GM12878 (cell line): Measurements from ENCODE around the gene PEX6. TPM values are rescaled to one million over a fixed set of nuclear protein-coding genes. Genes with fewer than 3 reads are reported as not detected.

Experiments used
- ATAC-seq: fragments of 200-7000 bp; cut with Tn5 transposase; 3 replicates; pipeline ENCODE4 v1.9.1; 2020; ENCODE audit warnings: mild to moderate bottlenecking, moderate library complexity
- BruUV-seq: library from RNA; stranded (reverse); fragments of 400-500 nt; replicated peaks from 2 replicates; lab custom pipeline; 2021; lab: Mats Ljungman, UMichigan
- CTCF ChIA-PET: fragments of 300-600 bp; sonication (Branson Sonifier 250); formaldehyde crosslinking; extraction: SDS; loops from one replicate; lab custom pipeline; 2021; ENCODE audit warnings: inconsistent platforms; lab: Yijun Ruan, JAX
- POLR2A ChIA-PET: fragments of 350-600 bp; formaldehyde crosslinking; extraction: SDS; loops from one replicate; lab custom pipeline; 2021; ENCODE audit warnings: inconsistent platforms; lab: Charles Lee
- RAD21 ChIA-PET: fragments of 300-600 bp; sonication (Branson Sonifier 250); formaldehyde crosslinking; loops from one replicate; lab custom pipeline; 2023; ENCODE audit warnings: antibody characterized with exemption; ENCODE audit not compliant: unreplicated experiment; lab: Charles Lee
- SMC1A ChIA-PET: fragments of 300-600 bp; sonication (Branson Sonifier 250); formaldehyde crosslinking; loops from one replicate; lab custom pipeline; 2023; ENCODE audit not compliant: unreplicated experiment, uncharacterized antibody; lab: Charles Lee
- DNase-seq: peaks from one replicate; pipeline ENCODE4 v3.0.0-alpha.2; 2011; ENCODE audit warnings: low read depth, low spot score
- FAIRE-seq: peaks from 3 replicates; lab custom pipeline; 2011; peaks lifted over from hg19 to GRCh38; lab: Jason Lieb, UNC
- H2AFZ ChIP-seq: 2 replicates; pipeline ENCODE4 v1.6.0; 2011; ENCODE audit warnings: low read depth, low read length, control low read depth; ENCODE audit not compliant: control insufficient read depth
- H3K27ac ChIP-seq: 2 replicates; pipeline ENCODE4 v1.5.1; 2011; ENCODE audit warnings: control low read depth; ENCODE audit not compliant: control insufficient read depth, insufficient read depth
- H3K27me3 ChIP-seq, 2 experiments: replicated peaks in 1 of 2; 2 replicates each; pipeline versions ENCODE4 v1.6.0 to v1.6.1; 2011; ENCODE audit warnings: low read length in 1 of 2; ENCODE audit not compliant: control insufficient read depth in 2 of 2, insufficient read depth in 2 of 2
- H3K36me3 ChIP-seq, 2 experiments: 2 replicates each; pipeline ENCODE4 v1.5.1; 2011; ENCODE audit warnings: low read length in 1 of 2; ENCODE audit not compliant: control insufficient read depth in 2 of 2, insufficient read depth in 2 of 2
- H3K4me1 ChIP-seq: 2 replicates; pipeline ENCODE4 v1.6.1; 2011; ENCODE audit warnings: mild to moderate bottlenecking, low read length, moderate library complexity, mixed read lengths; ENCODE audit not compliant: control insufficient read depth, insufficient read depth
- H3K4me2 ChIP-seq: 2 replicates; pipeline ENCODE4 v1.6.0; 2011; ENCODE audit warnings: control low read depth; ENCODE audit not compliant: control insufficient read depth, insufficient read depth
- H3K4me3 ChIP-seq: fragments of 200-600 bp; sonication (generic); 2 replicates; pipeline ENCODE4 v1.5.1; 2016
- H3K79me2 ChIP-seq: 2 replicates; pipeline ENCODE4 v1.6.0; 2011; ENCODE audit warnings: low read length; ENCODE audit not compliant: control insufficient read depth, insufficient read depth
- H3K9ac ChIP-seq: 2 replicates; pipeline ENCODE4 v1.8.0; 2011; ENCODE audit warnings: low read length, control low read depth, mixed read lengths; ENCODE audit not compliant: control insufficient read depth, insufficient read depth
- H3K9me3 ChIP-seq: replicated peaks from 3 replicates; pipeline ENCODE4 v1.5.1; 2011; ENCODE audit warnings: mild to moderate bottlenecking, low read length; ENCODE audit not compliant: control insufficient read depth, insufficient read depth
- H4K20me1 ChIP-seq: 2 replicates; pipeline ENCODE4 v1.6.0; 2011; ENCODE audit not compliant: control insufficient read depth, insufficient read depth
- ELK1 ChIP-seq: IDR thresholded peaks from 2 replicates; pipeline ENCODE4 v1.6.1; 2012; ENCODE audit warnings: low read depth, low read length, improper control_type of control experiment
- EZH2 ChIP-seq: IDR thresholded peaks from 2 replicates; pipeline ENCODE4 v1.6.1; 2012; ENCODE audit warnings: low read depth, mild to moderate bottlenecking, control low read depth, inconsistent platforms, low read length, borderline replicate concordance; ENCODE audit not compliant: control insufficient read depth
- MXI1 ChIP-seq: fragments of 150-350 bp; IDR thresholded peaks from 2 replicates; pipeline ENCODE4 v1.6.1; 2011; ENCODE audit warnings: low read depth, mild to moderate bottlenecking, inconsistent platforms, low read length, improper control_type of control experiment
- NBN ChIP-seq: fragments of 450-650 bp; IDR thresholded peaks from 2 replicates; pipeline ENCODE4 v1.6.1; 2016
- NR2F1 ChIP-seq: fragments of 450-650 bp; conservative IDR thresholded peaks from 2 replicates; pipeline ENCODE4 v1.6.1; 2017; ENCODE audit warnings: mild to moderate bottlenecking
- PBX3 ChIP-seq: IDR thresholded peaks from 2 replicates; pipeline ENCODE4 v1.6.1; 2011; ENCODE audit warnings: mild to moderate bottlenecking, low read depth, low read length, moderate library complexity; ENCODE audit not compliant: insufficient replicate concordance
- RAD21 ChIP-seq: IDR thresholded peaks from 2 replicates; pipeline ENCODE4 v1.6.1; 2011; ENCODE audit warnings: mild to moderate bottlenecking, low read depth, low read length, moderate library complexity; ENCODE audit not compliant: insufficient read depth
- RAD51 ChIP-seq: fragments of 450-650 bp; IDR thresholded peaks from 2 replicates; pipeline ENCODE4 v1.6.1; 2016; ENCODE audit warnings: moderate library complexity, mild to moderate bottlenecking, inconsistent platforms
- SP1 ChIP-seq: IDR thresholded peaks from one replicate; pipeline ENCODE4 v1.6.1; 2011; ENCODE audit warnings: low read depth, low read length
- USF1 ChIP-seq: IDR thresholded peaks from 2 replicates; pipeline ENCODE4 v1.6.1; 2011; ENCODE audit warnings: borderline replicate concordance, low read depth, mild to moderate bottlenecking, moderate library complexity, mixed read lengths, low read length; ENCODE audit not compliant: insufficient read depth; ENCODE audit errors: extremely low read length
- WGBS: methylation state at CpG from one replicate; pipeline ENCODE4 v1.1.6; 2016; ENCODE audit warnings: low lambda C conversion rate; ENCODE audit not compliant: insufficient replicate concordance, insufficient coverage; ENCODE audit errors: missing lambda C conversion rate; 5-methylcytosine and 5-hydroxymethylcytosine counted together
- in situ Hi-C: fragments of 300-500 bp; cut with MboI; formaldehyde crosslinking; loops from 9 replicates; pipeline ENCODE4 v1.14.3; 2018; ENCODE audit warnings: mixed read lengths
- intact Hi-C: fragments of 100-400 bp; cut with micrococcal nuclease; formaldehyde crosslinking; loops from one replicate; pipeline ENCODE4 v1.14.2; 2022; ENCODE audit not compliant: unreplicated experiment
- polyA plus RNA-seq, 11 experiments: library from polyadenylated mRNA; depleted of rRNA in 4 of 11; unstranded in 6 of 11; stranded (reverse) in 5 of 11; fragments of >200 nt; fragmentation: Nextera tagmentation in 4 of 11; fragmentation: Illumina TruSeq in 1 of 11; extraction: Ambion mirVana in 4 of 11; extraction: Trizol in 1 of 11; gene quantifications; 1 replicate in 1 of 11; 2 replicates in 10 of 11; pipeline versions ENCODE4 v1.2.1 to v1.2.3, GENCODE V29; 2011 to 2016; ENCODE audit warnings: inconsistent platforms in 2 of 11, missing spikeins in 2 of 11, low read depth in 1 of 11
- total RNA-seq, 4 experiments: library from RNA; depleted of rRNA in 3 of 4; stranded (reverse); fragments of >200 nt in 3 of 4; fragmentation: Illumina TruSeq in 1 of 4; extraction: Trizol in 1 of 4; gene quantifications; 2 replicates each; pipeline versions ENCODE4 v1.2.1 to v1.2.3, GENCODE V29; 2013 to 2021

The PEX6 gene
- total and polyA plus RNA-seq, 10 of the 15 experiments (the other 5 are each of a cell fraction or from before 2014, with no cell fraction given): 0.39 to 21.1 (median 7.8) TPM

- no peak for TF ChIP-seq ELK1
Measured at GRCh38 chr6:42970871-42971612, 7.9 kb downstream of the PEX6 start (continued).

- intact Hi-C loops (no loop called here), in situ Hi-C loops (no loop called here)
- BruUV-seq: no TSS peak
- POLR2A ChIA-PET: no interaction called here
- WGBS: 98% methylated on average over 4 of the region's 4 CpGs
- CTCF ChIA-PET: interaction anchor here (1.0 kb wide), 1 partner anchor 39 kb away, joined by 3 read pairs; no protein-coding TSS in a partner anchor
- no peak for DNase-seq
- no peaks in the 10 kb centered on the region; a peak in 2 of 4 replicates for H3K36me3 ChIP-seq
- no peaks in the 10 kb centered on the region for H3K27me3 ChIP-seq
- SMC1A ChIA-PET: no interaction called here
- no peak for FAIRE-seq
- no peaks in the 10 kb centered on the region; the same call in 1 of the 2 replicates for H3K79me2 ChIP-seq
- H3K9me3 ChIP-seq: no peaks in the 10 kb centered on the region
- no peak overlapping the region for H3K4me3 ChIP-seq
- H2AFZ ChIP-seq: no peak overlapping the region
- H3K4me1 ChIP-seq: no peaks in the 10 kb centered on the region
- no peak for ATAC-seq
- no peak overlapping the region for H3K4me2 ChIP-seq
- H3K9ac ChIP-seq: no peak overlapping the region
- no peak for TF ChIP-seq SP1
- no peak for TF ChIP-seq EZH2
- TF ChIP-seq NR2F1: no peak
- no peak for TF ChIP-seq USF1
- TF ChIP-seq RAD21: no peak
- no peak for TF ChIP-seq NBN
- TF ChIP-seq RAD51: no peak
- TF ChIP-seq PBX3: no peak
- no peak for TF ChIP-seq MXI1
- H3K27ac ChIP-seq: no peak overlapping the region
- RAD21 ChIA-PET: no interaction called here
- no peaks in the 10 kb centered on the region for H4K20me1 ChIP-seq
Measured at GRCh38 chr6:42969934-42970333, 9.0 kb downstream of the PEX6 start.
